GM18520 (cell line): ENCODE data around the gene KRT31.
"Not testable (repeated sequence)": the region's sequence is repeated elsewhere in the genome, so short reads cannot be mapped to it uniquely, and the experiment has no call there.

Source experiments
- ATAC-seq: cut with Tn5 transposase; IDR thresholded peaks from one replicate; pipeline ENCODE4 v1.9.1; 2021; ENCODE audit not compliant: unreplicated experiment

KRT31 gene

GRCh38 chr17:41392278-41392677 is 5.1 kb downstream of the KRT31 start:
- ATAC-seq = no peak

- no peak for ATAC-seq
Observed at GRCh38 chr17:41391535-41391934, 5.9 kb downstream of the KRT31 start.

DNA sequence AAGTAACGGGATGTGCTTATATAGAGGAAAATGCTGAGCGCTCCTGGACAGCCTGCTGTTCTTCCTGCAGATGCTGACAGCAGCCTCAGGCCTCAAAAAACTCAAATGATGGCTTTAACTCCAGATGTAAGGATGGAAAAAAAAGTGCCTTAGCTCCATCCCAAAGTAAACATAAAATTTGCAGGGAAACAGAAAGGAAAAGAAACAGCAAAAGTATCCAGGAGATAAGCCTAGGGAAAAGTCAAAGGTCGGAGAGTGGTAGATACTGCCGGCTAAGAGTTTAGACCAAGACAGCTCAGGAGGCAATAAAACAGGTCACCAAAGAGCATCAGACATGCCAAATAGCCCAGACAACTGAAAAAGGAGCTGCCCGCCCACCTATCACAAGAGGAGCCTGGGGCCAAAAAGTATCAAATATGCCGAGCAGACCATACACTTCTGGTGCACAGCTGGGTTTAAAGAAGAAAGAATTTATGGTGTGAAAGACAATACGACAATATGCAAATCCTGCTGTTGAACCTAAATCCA is 6.9 kb downstream of the KRT31 start:
- no peak for ATAC-seq

DNA sequence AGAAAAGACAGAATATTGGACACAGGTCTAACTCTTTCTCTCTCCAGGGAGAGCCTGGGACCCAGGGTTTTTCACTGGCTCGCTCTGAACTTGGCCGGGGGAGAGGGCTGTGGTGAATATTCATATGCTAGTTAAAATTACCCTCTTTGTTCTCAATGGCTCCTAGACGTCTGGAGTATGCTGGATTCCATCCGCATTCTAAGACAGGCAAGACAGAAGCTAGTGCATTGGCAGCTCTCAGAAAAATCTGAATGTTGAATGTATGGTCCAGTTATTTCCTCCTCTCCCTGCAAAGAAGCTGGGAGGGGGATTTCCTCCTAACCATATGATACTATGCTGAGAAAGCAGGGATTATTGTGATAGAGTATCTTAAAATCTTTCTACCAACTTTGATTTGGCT is 9.7 kb downstream of the KRT31 start:
- ATAC-seq = no peak

DNA sequence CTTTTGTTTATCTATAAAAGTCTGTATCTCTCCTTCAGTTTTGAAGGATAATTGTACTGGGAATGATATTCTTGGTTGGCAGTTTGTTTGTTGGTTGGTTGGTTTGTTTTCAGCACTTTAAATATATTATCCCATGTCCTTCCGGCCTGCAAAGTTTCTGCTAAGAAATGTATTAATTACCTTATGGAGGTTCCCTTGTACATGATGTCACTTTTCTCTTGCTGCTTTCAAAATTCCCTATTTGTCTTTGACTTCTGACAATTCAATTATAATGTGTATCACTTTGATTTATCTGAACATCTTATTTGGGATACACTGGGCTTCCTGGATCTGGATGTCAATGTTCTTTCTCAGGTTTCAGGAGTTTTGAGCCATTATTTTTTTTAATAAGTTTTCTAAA is 11.2 kb downstream of the KRT31 start:
- no peak for ATAC-seq

DNA sequence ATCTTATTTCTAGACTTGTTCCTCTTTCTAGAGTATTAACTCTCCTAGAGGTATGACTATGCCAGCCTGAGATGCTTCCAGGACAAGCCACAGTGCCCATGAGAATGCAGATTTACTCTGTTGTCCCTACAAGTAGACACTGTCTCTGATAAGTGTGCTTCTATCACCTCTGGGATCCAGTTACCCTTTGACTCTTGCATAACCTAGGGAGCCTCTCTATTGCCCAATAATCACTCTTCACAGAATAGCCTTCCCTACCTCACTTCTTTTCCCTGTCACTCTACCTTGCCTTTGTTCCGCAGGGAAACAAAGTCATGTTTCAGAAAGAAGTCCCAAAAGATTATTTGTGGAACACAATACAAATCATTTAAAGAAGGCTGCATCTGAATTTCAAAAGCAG is 13.7 kb downstream of the KRT31 start:
- no peak for ATAC-seq

DNA sequence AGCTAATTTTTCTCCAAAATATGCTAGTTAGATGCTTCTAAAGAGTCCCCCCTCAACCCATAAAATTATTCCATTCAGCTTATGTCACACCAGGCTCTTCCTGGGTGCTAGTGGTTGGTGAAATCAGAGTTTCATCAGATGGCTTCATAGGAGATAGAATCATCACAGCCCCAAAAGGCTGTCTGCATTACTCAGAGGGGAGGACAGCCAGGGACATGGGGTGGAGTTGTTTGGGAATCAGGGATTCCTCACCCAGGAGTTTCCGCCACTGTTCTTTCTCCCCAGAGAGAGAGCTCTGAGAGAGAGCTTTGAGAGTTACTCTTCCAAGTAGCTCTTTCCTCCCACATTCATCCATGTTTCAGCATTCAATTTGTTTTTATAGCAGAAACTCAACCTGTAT is 15.0 kb downstream of the KRT31 start:
- ATAC-seq = no peak

DNA sequence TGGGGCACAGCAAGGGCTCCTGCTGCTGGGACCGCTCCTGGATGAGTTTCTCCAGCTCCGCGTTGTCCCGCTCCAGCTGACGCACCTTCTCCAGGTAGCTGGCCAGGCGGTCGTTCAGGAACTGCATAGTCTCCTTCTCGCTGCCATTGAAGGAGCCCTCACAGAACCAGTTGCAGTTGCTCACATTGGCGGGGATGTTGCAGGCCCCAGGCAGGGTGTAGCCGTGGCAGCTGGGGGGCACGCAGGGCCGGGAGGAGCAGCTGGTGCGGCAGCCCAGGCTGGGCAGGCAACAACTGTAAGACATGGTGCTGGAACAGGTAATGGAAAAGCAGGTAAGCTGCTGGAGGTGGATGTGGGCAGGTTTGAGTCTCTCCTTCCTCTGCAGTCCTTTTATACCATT is 15.5 kb downstream of the KRT31 start, which contains the start of gene KRT34:
TSS of gene KRT34 (minus strand) at position 364 of the 400 bp plus-strand sequence. CDS start at position 304, 60 bp downstream.
- not testable (repeated sequence) for ATAC-seq

DNA sequence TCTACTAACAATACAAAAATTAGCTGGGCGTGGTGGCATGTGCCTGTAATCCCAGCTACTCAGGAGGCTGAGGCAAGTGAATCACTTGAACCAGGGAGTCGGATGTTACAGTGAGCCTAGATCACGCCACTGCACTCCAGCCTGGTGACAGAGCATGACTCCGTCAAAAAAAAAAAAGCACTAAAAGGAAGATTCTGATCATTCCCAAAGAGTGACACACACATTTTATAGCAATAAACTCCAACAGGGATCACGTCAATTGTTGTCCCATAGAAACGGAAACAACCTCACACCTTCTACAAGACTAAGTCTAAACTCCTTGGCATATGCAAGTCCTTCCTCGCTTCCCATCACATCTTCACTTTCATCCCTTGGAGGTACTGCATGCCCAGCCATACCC is 17.3 kb downstream of the KRT31 start:
- ATAC-seq = not testable (repeated sequence)

GRCh38 chr17:41377546-41377945 is 19.9 kb downstream of the KRT31 start:
- ATAC-seq = no peak

- no peak for ATAC-seq
Observed at GRCh38 chr17:41369713-41370112, 27.7 kb downstream of the KRT31 start, which contains the start of gene KRT33B. TSS of gene KRT33B (minus strand) at chr17:41369813. CDS start at chr17:41369750, 63 bp downstream.

DNA sequence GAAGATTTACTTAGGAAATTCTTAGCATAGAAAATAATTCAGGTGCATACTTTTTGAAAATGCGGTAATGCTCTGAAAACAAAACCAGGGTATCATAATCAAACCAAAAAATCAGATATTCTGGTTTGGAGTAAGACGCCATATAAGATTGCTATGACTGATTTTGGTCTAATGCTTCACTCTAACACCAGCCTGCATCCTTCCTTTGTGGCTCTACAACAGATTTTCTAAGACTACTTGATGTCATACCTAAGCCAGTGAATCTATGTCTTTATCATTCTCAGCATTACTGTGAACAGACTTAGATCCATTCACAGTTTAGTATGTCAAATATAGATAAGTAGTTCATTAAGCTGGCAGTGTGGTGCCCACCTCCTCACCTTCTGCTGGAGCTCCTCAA is 28.4 kb downstream of the KRT31 start:
- no peak for ATAC-seq

DNA sequence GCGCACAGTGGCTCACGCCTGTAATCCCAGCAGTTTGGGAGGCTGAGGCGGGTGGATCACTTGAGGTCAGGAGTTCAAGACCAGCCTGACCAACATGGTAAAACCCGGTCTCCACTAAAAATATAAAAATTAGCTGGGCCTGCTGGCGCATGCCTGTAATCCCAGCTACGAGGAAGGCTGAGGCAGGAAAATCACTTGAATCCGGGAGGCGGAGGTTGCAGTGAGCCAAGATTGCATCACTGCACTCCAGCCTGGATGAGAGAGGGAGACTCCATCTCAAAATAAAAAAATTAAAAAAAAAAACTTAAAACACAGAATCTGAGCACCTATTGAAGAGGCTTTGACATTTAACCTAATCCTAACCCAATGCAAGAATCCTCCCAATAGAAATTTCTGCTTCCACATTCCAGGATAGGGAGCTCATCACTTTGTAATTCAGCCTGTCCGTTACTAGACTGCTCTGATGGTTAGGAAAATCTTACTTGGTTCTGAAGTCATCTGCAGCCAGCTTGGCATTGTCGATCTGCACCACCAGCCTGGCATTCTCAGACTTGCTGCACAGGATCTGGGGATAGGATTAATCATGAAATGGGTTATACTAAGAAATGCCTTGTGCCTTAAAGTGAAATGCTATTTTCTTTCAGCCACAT is 29.9 kb downstream of the KRT31 start:
- no peak for ATAC-seq

GRCh38 chr17:41366070-41366469 is 31.3 kb downstream of the KRT31 start:
- ATAC-seq = no peak

GRCh38 chr17:41363881-41364280 is 33.5 kb downstream of the KRT31 start:
- no peak for ATAC-seq

GRCh38 chr17:41360296-41360995 is 37.0 kb downstream of the KRT31 start:
- ATAC-seq = no peak

- ATAC-seq = no peak
Observed at GRCh38 chr17:41354536-41354935, 42.9 kb downstream of the KRT31 start.

DNA sequence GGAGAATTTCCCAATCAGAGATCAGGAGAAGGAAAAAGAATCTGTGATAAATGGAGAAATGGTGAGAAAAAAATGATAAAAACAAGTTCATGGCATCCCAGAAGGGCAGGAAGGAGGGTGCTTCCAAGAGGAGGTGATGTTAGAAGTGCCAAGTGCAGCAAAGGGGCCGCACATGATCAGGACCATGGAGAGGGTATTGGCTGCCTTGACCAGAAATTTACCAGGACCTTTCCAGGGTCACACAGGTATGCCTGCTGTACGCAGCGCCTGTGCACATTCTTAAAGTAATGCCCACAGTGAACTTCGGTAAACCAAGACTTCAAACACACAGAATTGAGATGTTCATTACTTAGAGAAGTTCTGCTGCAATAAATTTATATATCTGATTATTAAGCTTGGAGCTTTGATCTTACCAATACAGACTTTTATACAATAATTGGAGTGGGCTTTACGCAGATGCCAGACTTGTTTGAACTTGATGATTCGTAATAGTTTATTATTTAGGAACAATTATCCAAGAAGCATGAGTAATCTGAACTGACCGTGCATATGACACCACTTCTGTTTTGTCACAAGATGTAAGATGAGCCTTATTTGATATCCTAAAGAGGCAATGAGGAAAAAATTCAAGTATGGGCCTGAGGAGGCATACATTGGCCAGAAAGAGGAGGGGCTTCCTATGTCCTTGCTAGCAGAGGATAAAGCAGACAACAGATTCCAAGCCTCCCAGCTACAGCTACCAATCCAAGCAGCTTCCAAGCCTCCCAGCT is 44.6 kb downstream of the KRT31 start:
- no peak for ATAC-seq

GRCh38 chr17:41351177-41351576 is 46.2 kb downstream of the KRT31 start:
- no peak for ATAC-seq

- ATAC-seq = not testable (repeated sequence)
Observed at GRCh38 chr17:41350381-41350878, 47.0 kb downstream of the KRT31 start, which contains the start of gene KRT33A. TSS of gene KRT33A (minus strand) at chr17:41350828. CDS start at chr17:41350767, 61 bp downstream.
